ENCODE measurements around the gene PEX11A.

The PEX11A gene

DNA sequence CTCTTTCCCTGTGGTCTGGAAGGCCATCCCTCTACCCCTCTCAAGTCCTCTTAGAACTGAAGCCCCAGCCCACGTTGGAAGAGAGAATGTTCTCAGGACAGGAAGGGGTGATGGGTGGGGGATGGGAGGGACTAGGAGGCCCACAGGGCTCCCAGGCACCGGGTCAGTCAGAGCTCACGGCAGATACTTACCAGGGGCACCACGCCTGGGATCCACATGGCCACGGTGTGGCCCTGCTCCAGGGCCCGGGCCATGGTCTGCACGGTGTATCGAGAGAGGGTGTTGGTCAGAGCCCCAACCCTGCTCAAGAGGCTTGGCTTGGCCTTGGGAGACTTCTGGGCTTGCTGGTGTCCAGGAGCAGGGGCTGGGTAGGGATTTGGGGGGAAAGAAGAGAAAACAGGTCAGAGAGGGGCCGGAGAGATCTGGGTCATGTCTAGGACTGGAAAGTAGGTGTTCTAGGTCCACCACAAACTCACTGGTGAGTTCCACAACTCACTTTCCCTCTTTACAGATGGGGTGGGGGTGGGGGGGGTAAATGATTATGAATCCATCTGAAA lies 21.2 kb downstream of the PEX11A start:
- H3K4me1 Mint-ChIP-seq (ENCODE audit: low read depth) = peaks cover 2% of the 10 kb centered on the region
- no peaks in the 10 kb centered on the region for H3K36me3 Mint-ChIP-seq (ENCODE audit: low read depth)
- H3K4me3 Mint-ChIP-seq = no peak overlapping the region
- no peak overlapping the region for H3K27ac Mint-ChIP-seq
- H3K9me3 Mint-ChIP-seq = no peaks in the 10 kb centered on the region
- peaks cover 16% of the 10 kb centered on the region for H3K27me3 Mint-ChIP-seq (ENCODE audit: low read depth)

DNA sequence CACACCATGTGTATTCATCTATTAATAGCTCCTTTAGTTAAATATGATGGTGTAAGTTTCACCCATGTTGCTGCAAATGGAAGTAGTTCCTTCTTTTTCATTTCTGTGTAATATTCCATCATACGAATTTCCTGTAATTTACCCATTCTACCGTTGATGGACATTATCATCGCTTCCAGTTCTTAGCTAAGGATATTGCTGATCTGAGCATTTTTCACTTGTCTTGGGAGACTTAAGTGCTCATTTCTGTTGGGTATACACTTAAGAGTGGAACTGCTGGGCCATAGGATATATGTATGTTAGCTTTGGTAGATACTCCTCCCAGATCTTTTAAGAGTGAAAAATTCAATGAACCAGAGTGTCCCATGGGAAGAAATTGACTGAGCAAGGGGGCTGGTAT lies 22.4 kb downstream of the PEX11A start:
- Mint-ChIP-seq H3K36me3 (ENCODE audit: low read depth) (no peaks in the 10 kb centered on the region), H3K27me3 (ENCODE audit: low read depth) (peaks cover 22% of the 10 kb centered on the region), H3K9me3 (no peaks in the 10 kb centered on the region), H3K4me3 (no peak overlapping the region), H3K4me1 (ENCODE audit: low read depth) (peaks cover 2% of the 10 kb centered on the region), H3K27ac (no peak overlapping the region)

DNA sequence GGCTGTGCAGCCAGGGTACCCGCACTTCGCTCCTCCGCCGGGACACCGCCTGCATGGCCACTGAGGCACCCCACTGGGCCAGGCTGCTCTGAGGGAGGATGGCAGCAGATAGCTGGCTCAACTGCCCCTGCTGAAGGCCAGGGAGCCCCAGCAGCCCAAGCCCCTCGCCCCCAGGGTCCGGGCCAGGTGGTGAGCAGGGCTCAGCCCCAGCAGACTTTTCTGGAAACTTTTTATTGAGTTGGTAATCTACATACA lies 22.9 kb downstream of the PEX11A start:
- Mint-ChIP-seq H3K27ac (no peak overlapping the region), H3K36me3 (ENCODE audit: low read depth) (no peaks in the 10 kb centered on the region), H3K27me3 (ENCODE audit: low read depth) (peaks cover 25% of the 10 kb centered on the region), H3K4me3 (peak overlapping the region; percentile 48), H3K9me3 (no peaks in the 10 kb centered on the region), H3K4me1 (ENCODE audit: low read depth) (peaks cover 2% of the 10 kb centered on the region)

DNA sequence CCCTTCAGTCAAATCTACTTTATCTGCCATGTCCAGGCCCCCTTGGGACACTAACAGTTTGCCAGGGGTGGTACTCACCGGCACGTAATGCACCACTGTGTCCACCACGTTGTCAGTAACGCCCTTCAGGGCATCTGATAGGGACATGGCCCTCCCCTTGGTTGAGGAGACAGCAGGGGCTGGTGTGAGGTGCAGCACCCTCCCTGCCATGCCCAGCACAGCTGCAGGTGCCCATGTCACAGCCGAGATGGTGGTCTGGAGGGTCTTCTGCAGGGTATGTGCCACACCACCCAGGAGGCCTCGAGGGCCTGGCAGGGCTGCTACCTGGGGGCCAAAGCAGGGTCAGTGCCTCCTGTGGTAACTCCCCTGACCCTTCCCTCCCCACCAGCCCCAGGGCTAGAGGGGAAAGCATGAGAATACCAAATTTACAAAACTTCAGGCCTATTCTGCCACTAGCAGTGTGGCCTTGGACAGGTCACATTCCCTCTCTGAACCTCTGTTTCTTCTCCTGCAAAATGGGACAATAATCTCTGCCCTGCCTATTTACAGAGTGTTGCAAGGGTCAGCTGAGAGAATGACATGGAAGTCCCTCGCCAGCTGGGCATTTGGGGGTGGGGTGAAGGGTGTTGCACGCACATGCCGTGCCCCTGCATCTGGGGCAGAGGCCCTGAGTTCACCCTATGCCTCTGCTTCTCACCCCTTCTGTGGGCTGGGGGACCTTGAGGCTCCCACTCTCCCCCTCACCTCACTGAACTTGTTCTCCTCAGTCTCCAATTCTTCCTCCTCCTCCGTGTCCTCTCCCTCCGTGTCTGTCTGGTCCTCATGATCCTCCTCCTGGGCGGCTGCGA lies 23.5 kb downstream of the PEX11A start:
- Mint-ChIP-seq H3K4me1 (ENCODE audit: low read depth) (peaks cover 2% of the 10 kb centered on the region), H3K9me3 (no peaks in the 10 kb centered on the region), H3K36me3 (ENCODE audit: low read depth) (no peaks in the 10 kb centered on the region), H3K27ac (no peak overlapping the region), H3K4me3 (peak overlapping the region; percentile 48), H3K27me3 (ENCODE audit: low read depth) (peaks cover 30% of the 10 kb centered on the region)

DNA sequence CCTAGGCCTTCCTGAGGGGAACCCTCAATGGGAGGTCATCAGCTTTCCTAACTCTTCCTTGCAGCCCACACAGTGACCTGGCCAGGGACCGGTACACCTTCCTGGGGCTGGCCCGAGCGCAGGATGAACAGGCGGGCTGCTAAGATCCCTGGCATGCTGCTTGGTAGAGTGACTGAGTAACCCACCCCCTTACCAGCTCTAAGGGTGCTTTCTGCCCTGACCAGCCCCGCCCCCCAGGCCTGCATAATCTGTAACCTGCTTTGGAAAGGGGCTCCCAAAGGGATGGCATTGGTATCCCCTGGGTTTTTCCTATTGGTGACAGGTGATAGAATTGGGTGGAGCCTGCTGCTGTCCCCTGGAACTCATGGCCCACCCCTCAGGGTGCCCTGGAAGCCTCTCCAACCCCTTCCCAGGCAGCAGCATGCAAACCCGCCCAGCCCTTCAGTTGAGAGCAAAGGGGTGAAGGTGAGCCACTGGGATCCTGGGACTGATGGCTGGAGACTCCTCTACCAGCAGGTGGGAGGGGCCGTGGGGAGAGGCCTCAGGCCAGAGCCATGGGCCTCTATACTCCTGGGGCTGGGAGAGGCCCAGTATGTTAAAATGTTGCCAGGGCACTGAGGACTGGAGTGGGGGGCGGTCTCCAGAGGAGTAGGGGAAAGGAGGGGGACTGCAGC lies 24.2 kb downstream of the PEX11A start:
- Mint-ChIP-seq H3K4me3 (no peak overlapping the region), H3K4me1 (ENCODE audit: low read depth) (peaks cover 2% of the 10 kb centered on the region), H3K9me3 (no peaks in the 10 kb centered on the region), H3K36me3 (ENCODE audit: low read depth) (no peaks in the 10 kb centered on the region), H3K27ac (no peak overlapping the region), H3K27me3 (ENCODE audit: low read depth) (peaks cover 32% of the 10 kb centered on the region)

DNA sequence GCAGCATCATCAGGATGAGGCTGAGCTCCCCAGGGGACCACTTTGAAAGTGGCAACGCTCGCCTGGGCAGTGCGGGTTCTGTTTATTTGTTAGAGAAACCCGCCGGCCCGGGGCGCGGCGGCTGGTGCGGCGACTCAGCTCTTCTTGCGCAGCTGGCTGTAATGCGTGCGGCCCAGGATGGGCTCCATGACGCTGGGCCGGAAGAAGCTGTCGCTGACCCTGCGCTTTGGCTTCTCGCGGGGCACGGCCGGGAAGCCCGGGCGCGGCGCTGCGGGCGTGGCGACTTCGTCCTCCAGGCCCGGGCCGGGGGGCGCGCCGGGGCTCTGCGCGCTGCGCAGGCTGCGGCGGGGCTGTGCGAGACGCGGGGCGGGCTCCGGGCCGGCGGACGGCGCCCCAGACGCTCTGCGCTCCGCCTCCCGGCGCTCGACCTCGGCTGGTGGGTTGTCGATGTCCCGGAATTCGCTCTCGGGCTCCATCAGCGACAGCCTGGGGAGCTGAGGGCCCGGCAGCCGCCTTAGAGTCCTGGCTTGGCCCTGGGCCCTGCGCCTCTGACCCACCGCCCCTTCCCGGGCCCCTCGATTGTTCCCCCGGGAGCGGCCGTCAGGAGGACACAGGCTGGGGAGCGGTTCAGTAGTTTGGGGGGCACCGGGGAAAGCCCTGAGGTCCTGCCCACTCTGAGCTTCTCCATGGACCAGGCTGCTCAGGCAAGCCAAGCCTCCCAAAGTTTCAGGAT lies 24.9 kb downstream of the PEX11A start:
- peaks cover 2% of the 10 kb centered on the region for H3K4me1 Mint-ChIP-seq (ENCODE audit: low read depth)
- no peaks in the 10 kb centered on the region for H3K36me3 Mint-ChIP-seq (ENCODE audit: low read depth)
- H3K4me3 Mint-ChIP-seq = no peak overlapping the region
- H3K27me3 Mint-ChIP-seq (ENCODE audit: low read depth) = peaks cover 34% of the 10 kb centered on the region
- no peaks in the 10 kb centered on the region for H3K9me3 Mint-ChIP-seq
- no peak overlapping the region for H3K27ac Mint-ChIP-seq

DNA sequence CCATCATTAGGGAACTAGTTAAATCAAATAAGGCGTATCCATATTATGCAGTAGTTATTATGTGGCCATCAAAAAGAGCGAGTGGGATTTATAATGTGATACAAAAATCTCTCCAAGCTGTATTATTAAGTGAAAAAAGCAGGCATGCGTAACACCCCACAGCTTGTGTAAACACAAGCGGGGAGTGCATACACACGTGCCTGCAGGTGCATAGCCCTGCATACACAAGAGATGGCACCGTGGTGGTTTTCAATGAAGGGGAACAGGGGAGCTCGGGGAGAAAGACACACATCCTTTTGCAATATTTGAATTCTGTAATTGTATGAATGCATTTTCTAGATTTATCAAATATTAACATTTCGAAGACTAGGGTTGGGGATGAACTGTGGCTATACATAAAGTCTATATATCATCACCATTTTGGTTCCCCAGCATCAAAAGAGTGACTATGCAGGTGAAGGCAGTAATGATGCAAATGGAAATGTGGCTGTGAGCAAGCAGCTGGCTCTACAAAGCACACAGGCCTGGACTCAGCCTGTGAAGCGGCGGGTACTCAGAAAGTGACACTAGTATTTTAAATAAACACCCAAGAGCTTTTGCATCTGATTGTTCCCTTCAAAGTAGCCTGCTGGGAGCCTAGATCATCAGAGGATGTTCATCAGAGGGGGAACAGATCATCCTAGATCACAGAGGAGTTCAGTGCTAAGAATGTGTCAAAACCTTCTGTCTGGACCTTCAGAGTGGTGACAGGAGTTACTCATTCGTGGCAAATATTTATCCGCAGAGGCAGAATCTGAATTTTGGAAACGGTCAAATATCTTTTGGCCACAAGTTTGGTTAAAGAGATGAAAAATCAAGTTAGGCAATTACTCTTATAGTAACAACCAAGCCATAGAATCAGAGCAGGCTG lies 25.9 kb downstream of the PEX11A start:
- no peaks in the 10 kb centered on the region for H3K9me3 Mint-ChIP-seq
- no peaks in the 10 kb centered on the region for H3K36me3 Mint-ChIP-seq (ENCODE audit: low read depth)
- H3K4me1 Mint-ChIP-seq (ENCODE audit: low read depth) = peaks cover 2% of the 10 kb centered on the region
- peak overlapping the region; percentile 45 for H3K4me3 Mint-ChIP-seq
- H3K27me3 Mint-ChIP-seq (ENCODE audit: low read depth) = peaks cover 40% of the 10 kb centered on the region
- H3K27ac Mint-ChIP-seq = no peak overlapping the region

DNA sequence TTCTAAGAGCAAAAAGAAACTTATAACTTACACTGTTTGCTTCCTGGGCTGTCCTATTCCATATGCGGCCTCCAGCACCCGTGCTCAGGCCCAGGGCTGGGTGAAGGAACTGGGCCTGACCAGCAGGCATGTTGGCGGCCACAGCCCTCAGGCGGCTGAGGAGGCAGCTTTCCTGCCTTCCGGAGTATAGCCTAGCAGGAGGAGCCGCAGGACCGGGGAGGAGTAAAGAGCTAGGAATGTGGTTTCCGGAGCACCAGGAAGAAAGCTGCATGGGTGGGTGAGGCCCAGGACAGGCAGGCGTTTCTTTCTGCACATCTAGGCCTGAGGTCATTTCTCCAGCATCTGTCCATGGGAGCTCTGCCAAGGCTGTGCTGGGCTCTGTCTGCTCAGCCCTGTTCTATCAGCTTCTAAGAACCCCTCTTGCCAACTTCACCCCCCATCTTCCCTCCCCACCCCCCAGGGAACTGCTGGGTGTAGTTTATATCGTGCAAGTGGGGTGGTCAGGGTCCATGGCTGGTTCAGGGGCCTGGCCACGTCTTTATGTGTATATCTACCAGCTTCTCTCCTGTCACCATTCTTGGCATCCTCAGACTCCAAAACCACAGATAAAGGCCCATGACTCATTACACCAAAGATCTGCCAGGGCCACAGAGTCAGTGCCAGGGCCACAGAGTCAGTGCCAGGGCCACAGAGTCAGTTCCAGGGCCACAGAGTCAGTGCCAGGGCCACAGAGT lies 27.5 kb downstream of the PEX11A start:
- Mint-ChIP-seq H3K4me3 (no peak overlapping the region), H3K27ac (no peak overlapping the region), H3K36me3 (ENCODE audit: low read depth) (no peaks in the 10 kb centered on the region), H3K27me3 (ENCODE audit: low read depth) (peaks cover 44% of the 10 kb centered on the region), H3K9me3 (no peaks in the 10 kb centered on the region), H3K4me1 (ENCODE audit: low read depth) (peaks cover 2% of the 10 kb centered on the region)

DNA sequence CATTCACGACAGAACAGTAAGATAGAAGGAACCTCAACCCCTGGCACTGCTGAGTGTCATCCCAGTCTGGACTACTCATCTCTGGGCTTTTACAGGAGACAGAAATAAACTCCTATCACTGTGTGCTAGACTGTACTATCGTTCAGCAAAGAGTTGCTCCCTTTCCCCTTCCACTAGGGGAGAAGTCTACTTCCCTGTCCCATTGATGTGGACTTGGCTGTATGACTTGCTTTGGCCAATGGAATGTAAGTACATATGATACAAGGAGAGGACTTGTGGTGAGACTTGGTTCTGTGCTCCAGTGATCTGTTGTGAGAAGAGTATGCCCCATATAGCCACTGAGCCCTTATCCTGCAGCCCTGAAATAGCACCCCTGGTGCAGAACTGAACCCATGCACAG lies 30.0 kb downstream of the PEX11A start:
- peaks cover 6% of the 10 kb centered on the region for H3K4me1 Mint-ChIP-seq (ENCODE audit: low read depth)
- H3K27ac Mint-ChIP-seq = no peak overlapping the region
- H3K4me3 Mint-ChIP-seq = no peak overlapping the region
- peaks cover 53% of the 10 kb centered on the region for H3K27me3 Mint-ChIP-seq (ENCODE audit: low read depth)
- no peaks in the 10 kb centered on the region for H3K9me3 Mint-ChIP-seq
- peaks cover 3% of the 10 kb centered on the region for H3K36me3 Mint-ChIP-seq (ENCODE audit: low read depth)

DNA sequence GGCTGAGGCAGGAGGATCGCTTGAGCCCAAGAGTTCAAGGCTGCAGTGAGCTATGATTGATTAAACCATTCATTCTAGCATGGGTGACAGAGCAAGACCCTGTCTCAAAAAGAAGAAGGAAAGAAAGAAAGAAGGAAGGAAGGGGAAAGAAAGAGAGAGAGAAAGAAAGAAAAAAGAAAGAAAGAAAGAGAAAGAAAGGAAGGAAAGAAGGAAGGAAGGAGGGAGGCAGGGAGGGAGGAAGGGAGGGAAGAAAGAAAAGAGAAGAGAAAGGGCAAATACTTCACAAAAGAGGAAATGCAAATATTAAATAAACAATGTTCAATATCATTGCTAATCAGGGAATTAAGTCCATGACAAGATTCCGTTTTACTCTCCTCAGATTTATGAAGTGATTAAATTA lies 31.3 kb downstream of the PEX11A start:
- Mint-ChIP-seq H3K9me3 (no peaks in the 10 kb centered on the region), H3K27me3 (ENCODE audit: low read depth) (peaks cover 52% of the 10 kb centered on the region), H3K27ac (no peak overlapping the region), H3K36me3 (ENCODE audit: low read depth) (peaks cover 4% of the 10 kb centered on the region), H3K4me3 (no peak overlapping the region), H3K4me1 (ENCODE audit: low read depth) (peaks cover 9% of the 10 kb centered on the region)

DNA sequence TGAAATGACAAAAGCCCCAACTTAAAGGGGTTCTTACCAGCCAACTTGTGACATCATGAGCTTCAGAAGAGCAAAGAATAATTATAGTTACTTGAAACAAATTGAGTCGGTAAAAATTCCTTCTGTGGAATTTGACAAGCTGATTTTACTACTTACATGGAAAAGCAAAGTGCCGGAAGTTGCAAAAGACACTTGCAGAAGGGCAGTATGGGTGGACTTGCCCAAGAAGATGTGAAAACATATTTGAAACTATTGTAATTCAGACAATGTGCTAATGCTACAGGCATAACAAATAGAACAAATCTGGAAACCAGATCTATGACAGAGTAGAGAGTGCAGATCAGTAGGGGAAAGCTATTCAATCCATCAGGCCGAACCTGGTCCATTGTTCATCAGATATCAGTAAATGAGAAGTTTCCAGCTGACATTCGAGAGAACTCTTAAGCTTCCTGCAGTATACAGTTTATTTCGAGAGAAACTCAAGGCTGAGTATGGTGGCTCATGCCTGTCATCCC lies 32.8 kb downstream of the PEX11A start:
- peaks cover 4% of the 10 kb centered on the region for H3K36me3 Mint-ChIP-seq (ENCODE audit: low read depth)
- H3K9me3 Mint-ChIP-seq = no peaks in the 10 kb centered on the region
- no peak overlapping the region for H3K27ac Mint-ChIP-seq
- H3K4me3 Mint-ChIP-seq = no peak overlapping the region
- peaks cover 10% of the 10 kb centered on the region for H3K4me1 Mint-ChIP-seq (ENCODE audit: low read depth)
- H3K27me3 Mint-ChIP-seq (ENCODE audit: low read depth) = peaks cover 59% of the 10 kb centered on the region

DNA sequence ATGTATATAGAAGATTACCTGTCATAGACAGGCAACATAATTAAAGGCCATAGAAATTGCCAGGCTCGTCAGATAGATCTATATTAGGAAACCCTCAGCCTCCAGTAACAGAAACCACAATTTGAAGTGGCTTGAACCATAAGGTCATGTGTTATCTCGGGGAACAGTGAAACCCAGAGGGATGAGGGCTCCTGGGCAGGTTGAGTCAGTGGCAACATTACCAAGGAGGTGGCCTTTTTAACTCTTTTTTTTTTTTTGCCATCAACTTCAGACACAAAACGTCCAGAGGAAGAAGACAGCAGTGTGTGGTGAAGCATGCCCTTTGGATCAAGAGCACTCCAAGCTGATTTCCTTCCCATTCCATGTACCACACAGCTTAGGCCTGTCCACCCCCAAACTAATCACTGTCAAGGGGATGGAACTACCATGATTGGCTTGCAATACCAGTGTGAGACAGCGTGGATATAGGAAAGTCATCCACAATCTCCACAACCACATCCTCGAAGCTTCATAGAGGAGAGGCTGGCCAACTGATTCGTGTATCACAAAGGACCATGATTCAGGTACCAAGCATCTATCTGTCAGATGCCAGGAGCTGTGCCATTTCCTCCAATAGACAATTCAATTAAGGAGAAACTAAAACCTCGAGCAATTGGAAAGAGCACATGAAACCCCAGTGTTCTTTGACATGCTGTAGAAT lies 34.3 kb downstream of the PEX11A start:
- H3K27ac Mint-ChIP-seq = no peak overlapping the region
- peaks cover 4% of the 10 kb centered on the region for H3K36me3 Mint-ChIP-seq (ENCODE audit: low read depth)
- peak overlapping the region; percentile 56 for H3K4me3 Mint-ChIP-seq
- peaks cover 10% of the 10 kb centered on the region for H3K4me1 Mint-ChIP-seq (ENCODE audit: low read depth)
- no peaks in the 10 kb centered on the region for H3K9me3 Mint-ChIP-seq
- peaks cover 51% of the 10 kb centered on the region for H3K27me3 Mint-ChIP-seq (ENCODE audit: low read depth)
